HCT116 (cell line): ENCODE results near the gene TMEM184A. TPM values are rescaled to one million over a fixed set of nuclear protein-coding genes. Genes with fewer than 3 reads are reported as not detected.

Source experiments
- ATAC-seq: fragments of 200-7000 bp; cut with Tn5 transposase; 2 replicates; pipeline ENCODE4 v1.9.1; 2020; ENCODE audit warnings: mild to moderate bottlenecking, moderate library complexity
- BruUV-seq: library from RNA; stranded (reverse); fragments of 400-500 nt; replicated peaks from 2 replicates; lab custom pipeline; 2021; lab: Mats Ljungman, UMichigan
- CTCF ChIA-PET: fragments of 300-600 bp; sonication (Branson Sonifier 250); formaldehyde crosslinking; loops from one replicate; lab custom pipeline; 2021; ENCODE audit warnings: antibody characterized with exemption; lab: Charles Lee
- POLR2A ChIA-PET: fragments of 300-600, 350-600 bp; sonication (Branson Sonifier 250); formaldehyde crosslinking; loops from one replicate; lab custom pipeline; 2021; ENCODE audit warnings: antibody characterized with exemption; lab: Charles Lee
- RAD21 ChIA-PET, 2 experiments: fragments of 300-600 bp; sonication (Branson Sonifier 250); formaldehyde crosslinking; loops; one replicate each; lab custom pipeline; 2023; ENCODE audit warnings: low total read pairs in 2 of 2; ENCODE audit not compliant: uncharacterized antibody in 2 of 2, unreplicated experiment in 2 of 2, low non-redundant PET in 1 of 2; lab: Charles Lee
- DNase-seq: peaks from one replicate; pipeline ENCODE4 v3.0.0-alpha.2; 2010; ENCODE audit warnings: low read depth, low spot score
- H2AFZ ChIP-seq: fragments of 200-600 bp; shearing (Covaris generic), sonication (generic); 2 replicates; pipeline ENCODE4 v1.6.1; 2017; ENCODE audit warnings: low read depth, mixed run types, mixed read lengths, antibody characterized with exemption, low read length; ENCODE audit not compliant: poor library complexity, severe bottlenecking
- H3K27ac ChIP-seq: 2 replicates; pipeline ENCODE4 v1.5.1; 2012; ENCODE audit warnings: low read depth, low read length
- H3K27me3 ChIP-seq: fragments of 200-600 bp; sonication (generic); 2 replicates; pipeline ENCODE4 v1.6.1; 2016; ENCODE audit warnings: mixed run types, low read length, mixed read lengths; ENCODE audit not compliant: insufficient read depth
- H3K36me3 ChIP-seq, 2 experiments: fragments of 200-500 bp in 1 of 2; fragments of 200-600 bp in 1 of 2; sonication (Bioruptor generic) in 1 of 2; sonication (generic) in 1 of 2; 2 replicates each; pipeline versions ENCODE4 v1.5.1 to v1.6.1; 2014 to 2016; ENCODE audit warnings: low read length in 2 of 2, inconsistent platforms in 1 of 2, mixed read lengths in 1 of 2, mixed run types in 1 of 2; ENCODE audit not compliant: insufficient read depth in 2 of 2, control insufficient read depth in 1 of 2
- H3K4me1 ChIP-seq, 2 experiments: fragments of 200-600 bp in 1 of 2; sonication (generic) in 1 of 2; 2 replicates each; pipeline versions ENCODE4 v1.5.1 to v1.6.1; 2012 to 2017; ENCODE audit warnings: low read length in 2 of 2, inconsistent platforms in 1 of 2, mild to moderate bottlenecking in 1 of 2, mixed read lengths in 1 of 2, mixed run types in 1 of 2, moderate library complexity in 1 of 2; ENCODE audit not compliant: insufficient read depth in 2 of 2, control insufficient read depth in 1 of 2
- H3K4me2 ChIP-seq: fragments of 200-600 bp; sonication (generic); 2 replicates; pipeline ENCODE4 v1.6.1; 2017; ENCODE audit warnings: mixed run types, low read length, mixed read lengths
- H3K4me3 ChIP-seq, 2 experiments: fragments of 200-600 bp in 1 of 2; sonication (generic) in 1 of 2; replicated peaks in 1 of 2; 2 replicates each; pipeline ENCODE4 v1.5.1; 2011 to 2016; ENCODE audit warnings: low read length in 2 of 2, control low read depth in 1 of 2, low read depth in 1 of 2, mild to moderate bottlenecking in 1 of 2, mixed read lengths in 1 of 2, mixed run types in 1 of 2
- H3K79me2 ChIP-seq: fragments of 200-600 bp; sonication (generic); 2 replicates; pipeline ENCODE4 v1.6.1; 2017; ENCODE audit warnings: mild to moderate bottlenecking, mixed run types, low read length, moderate library complexity, mixed read lengths; ENCODE audit not compliant: insufficient read depth
- H3K9ac ChIP-seq: fragments of 200-600 bp; sonication (generic); 2 replicates; pipeline ENCODE4 v1.6.1; 2016; ENCODE audit warnings: low read length, mixed read lengths
- H3K9me2 ChIP-seq: fragments of 200-600 bp; sonication (generic), shearing (Covaris generic); 2 replicates; pipeline ENCODE4 v1.6.1; 2017; ENCODE audit warnings: mixed run types, mild to moderate bottlenecking, moderate library complexity; ENCODE audit not compliant: insufficient read depth
- H3K9me3 ChIP-seq, 2 experiments: fragments of 200-500 bp in 1 of 2; fragments of 200-600 bp in 1 of 2; sonication (Bioruptor generic) in 1 of 2; sonication (generic) in 1 of 2; 2 replicates each; pipeline ENCODE4 v1.6.1; 2014 to 2017; ENCODE audit warnings: low read length in 2 of 2, mixed read lengths in 2 of 2, inconsistent platforms in 1 of 2, low read depth in 1 of 2, mild to moderate bottlenecking in 1 of 2, mixed run types in 1 of 2, moderate library complexity in 1 of 2; ENCODE audit not compliant: control insufficient read depth in 1 of 2, insufficient read depth in 1 of 2
- H4K20me1 ChIP-seq: fragments of 200-600 bp; sonication (generic), shearing (Covaris generic); 2 replicates; pipeline ENCODE4 v1.6.1; 2017; ENCODE audit warnings: mixed run types, mild to moderate bottlenecking, moderate library complexity; ENCODE audit not compliant: insufficient read depth
- ZFX ChIP-seq: fragments of 450-650 bp; IDR thresholded peaks from 2 replicates; pipeline ENCODE4 v1.6.1; 2017
- intact Hi-C: fragments of 100-400 bp; cut with micrococcal nuclease; formaldehyde crosslinking; loops from 2 replicates; pipeline ENCODE4 v1.10.0; 2022
- total RNA-seq: library from RNA; stranded (reverse); gene quantifications from one replicate; pipeline ENCODE4 v1.2.1, GENCODE V29; 2021; ENCODE audit not compliant: unreplicated experiment
- TF ChIP-seq, protein P1 (sequence below): IDR thresholded peaks from 2 replicates; pipeline ENCODE4 v1.6.1; 2012; ENCODE audit warnings: low read depth
- TF ChIP-seq, protein P2 (sequence below): IDR thresholded peaks from 2 replicates; pipeline ENCODE4 v1.6.1; 2011; ENCODE audit warnings: mild to moderate bottlenecking, low read length, moderate library complexity; ENCODE audit not compliant: insufficient replicate concordance; ENCODE audit errors: extremely low read depth

The TMEM184A gene
- total RNA-seq, 1 experiment from 2014 or later, result 34.8 TPM

DNA sequence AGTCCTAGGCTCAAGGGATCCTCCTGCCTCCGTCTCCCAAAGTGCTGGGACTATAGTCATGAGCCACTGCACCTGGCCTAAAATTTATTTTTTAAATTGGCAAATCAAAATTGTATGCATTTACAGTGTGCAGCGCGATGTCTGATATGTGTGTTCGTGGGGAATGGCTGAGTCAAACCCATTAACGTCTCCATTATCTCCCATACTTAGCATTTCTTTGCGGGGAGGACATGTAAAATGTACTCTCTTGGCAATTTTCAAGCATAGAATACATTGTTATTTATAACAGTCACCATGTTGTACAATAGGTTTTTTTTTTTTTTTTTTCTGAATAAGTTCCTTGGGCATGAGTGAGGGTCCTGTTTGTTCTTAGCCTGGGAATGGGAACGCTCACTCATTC lies 3.8 kb downstream of the TMEM184A start:
- H3K9me3 ChIP-seq, result no peaks in the 10 kb centered on the region
- H3K4me3 ChIP-seq, result no peak overlapping the region
- intact Hi-C loops, result no loop called here
- POLR2A ChIA-PET, result no interaction called here
- no peaks in the 10 kb centered on the region for H3K9me2 ChIP-seq
- no peak overlapping the region for H2AFZ ChIP-seq
- CTCF ChIA-PET, result no interaction called here
- TF ChIP-seq, protein P1, sequence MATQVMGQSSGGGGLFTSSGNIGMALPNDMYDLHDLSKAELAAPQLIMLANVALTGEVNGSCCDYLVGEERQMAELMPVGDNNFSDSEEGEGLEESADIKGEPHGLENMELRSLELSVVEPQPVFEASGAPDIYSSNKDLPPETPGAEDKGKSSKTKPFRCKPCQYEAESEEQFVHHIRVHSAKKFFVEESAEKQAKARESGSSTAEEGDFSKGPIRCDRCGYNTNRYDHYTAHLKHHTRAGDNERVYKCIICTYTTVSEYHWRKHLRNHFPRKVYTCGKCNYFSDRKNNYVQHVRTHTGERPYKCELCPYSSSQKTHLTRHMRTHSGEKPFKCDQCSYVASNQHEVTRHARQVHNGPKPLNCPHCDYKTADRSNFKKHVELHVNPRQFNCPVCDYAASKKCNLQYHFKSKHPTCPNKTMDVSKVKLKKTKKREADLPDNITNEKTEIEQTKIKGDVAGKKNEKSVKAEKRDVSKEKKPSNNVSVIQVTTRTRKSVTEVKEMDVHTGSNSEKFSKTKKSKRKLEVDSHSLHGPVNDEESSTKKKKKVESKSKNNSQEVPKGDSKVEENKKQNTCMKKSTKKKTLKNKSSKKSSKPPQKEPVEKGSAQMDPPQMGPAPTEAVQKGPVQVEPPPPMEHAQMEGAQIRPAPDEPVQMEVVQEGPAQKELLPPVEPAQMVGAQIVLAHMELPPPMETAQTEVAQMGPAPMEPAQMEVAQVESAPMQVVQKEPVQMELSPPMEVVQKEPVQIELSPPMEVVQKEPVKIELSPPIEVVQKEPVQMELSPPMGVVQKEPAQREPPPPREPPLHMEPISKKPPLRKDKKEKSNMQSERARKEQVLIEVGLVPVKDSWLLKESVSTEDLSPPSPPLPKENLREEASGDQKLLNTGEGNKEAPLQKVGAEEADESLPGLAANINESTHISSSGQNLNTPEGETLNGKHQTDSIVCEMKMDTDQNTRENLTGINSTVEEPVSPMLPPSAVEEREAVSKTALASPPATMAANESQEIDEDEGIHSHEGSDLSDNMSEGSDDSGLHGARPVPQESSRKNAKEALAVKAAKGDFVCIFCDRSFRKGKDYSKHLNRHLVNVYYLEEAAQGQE, result no peak
- TF ChIP-seq, protein P2, sequence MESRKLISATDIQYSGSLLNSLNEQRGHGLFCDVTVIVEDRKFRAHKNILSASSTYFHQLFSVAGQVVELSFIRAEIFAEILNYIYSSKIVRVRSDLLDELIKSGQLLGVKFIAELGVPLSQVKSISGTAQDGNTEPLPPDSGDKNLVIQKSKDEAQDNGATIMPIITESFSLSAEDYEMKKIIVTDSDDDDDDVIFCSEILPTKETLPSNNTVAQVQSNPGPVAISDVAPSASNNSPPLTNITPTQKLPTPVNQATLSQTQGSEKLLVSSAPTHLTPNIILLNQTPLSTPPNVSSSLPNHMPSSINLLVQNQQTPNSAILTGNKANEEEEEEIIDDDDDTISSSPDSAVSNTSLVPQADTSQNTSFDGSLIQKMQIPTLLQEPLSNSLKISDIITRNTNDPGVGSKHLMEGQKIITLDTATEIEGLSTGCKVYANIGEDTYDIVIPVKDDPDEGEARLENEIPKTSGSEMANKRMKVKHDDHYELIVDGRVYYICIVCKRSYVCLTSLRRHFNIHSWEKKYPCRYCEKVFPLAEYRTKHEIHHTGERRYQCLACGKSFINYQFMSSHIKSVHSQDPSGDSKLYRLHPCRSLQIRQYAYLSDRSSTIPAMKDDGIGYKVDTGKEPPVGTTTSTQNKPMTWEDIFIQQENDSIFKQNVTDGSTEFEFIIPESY, result no peak
- no peak for TF ChIP-seq ZFX
- TF ChIP-seq, all 23 proteins: peak for 0
- no peaks in the 10 kb centered on the region for H3K27me3 ChIP-seq
- RAD21 ChIA-PET, result no interaction called here
- no peak for ATAC-seq
- no peak overlapping the region for H3K27ac ChIP-seq
- no TSS peak for BruUV-seq
- no peaks in the 10 kb centered on the region for H3K36me3 ChIP-seq
- H3K4me1 ChIP-seq, result peaks cover 16 to 31% of the 10 kb centered on the region in 2 experiments
- no peak overlapping the region for H3K4me2 ChIP-seq
- DNase-seq, result no peak
- H4K20me1 ChIP-seq, result no peaks in the 10 kb centered on the region
- no peak overlapping the region for H3K9ac ChIP-seq
- peaks cover 9% of the 10 kb centered on the region; the same call in 1 of the 2 replicates for H3K79me2 ChIP-seq
